Mammary epithelial cell (primary cell): ENCODE measurements around the gene CLCN2.

ENCODE experiments used
- CTCF ChIP-seq, 2 donors: IDR thresholded peaks in 1 of 2; conservative IDR thresholded peaks in 1 of 2; 2 replicates each; pipeline ENCODE4 v1.5.1; 2011 to 2012; ENCODE audit warnings: inconsistent platforms in 2 of 2, low read length in 2 of 2, mild to moderate bottlenecking in 2 of 2, control low read depth in 1 of 2, low read depth in 1 of 2; ENCODE audit not compliant: insufficient read depth in 1 of 2; ENCODE audit errors: extremely low read depth in 1 of 2
- EZH2 ChIP-seq: IDR thresholded peaks from 2 replicates; pipeline ENCODE4 v1.6.1; 2012; ENCODE audit warnings: low read length, inconsistent platforms, borderline replicate concordance

GRCh38 chr3:184391266-184391665, 29.9 kb upstream of the CLCN2 start:
- TF ChIP-seq CTCF (conservative IDR thresholded peaks at IDR 0.05 in 1 of 2, IDR thresholded peaks at IDR 0.05 in 1 of 2; ENCODE audit: extremely low read depth in 1 of 2, insufficient read depth in 1 of 2, low read depth in 1 of 2, low read length in 2 of 2) (no peak), EZH2 (no peak)
